ENCODE results near the gene HTR5A.
"Not testable (repeated sequence)": the region's sequence is repeated elsewhere in the genome, so short reads cannot be mapped to it uniquely, and the experiment has no call there.

The HTR5A gene
- total RNA-seq = 0 to 2.0 (median 0) reads per million in 17 experiments

- DNase-seq = peak; percentile 85 to 95 (median 90)
Measured at GRCh38 chr7:155069992-155070751, at the start of gene HTR5A. HTR5A (plus strand) TSS chr7:155070324; CDS start chr7:155070900, 576 bp downstream.

- DNase-seq = no peak
Measured at GRCh38 chr7:155020996-155021395, 49.1 kb upstream of the HTR5A start.

GRCh38 chr7:155021699-155022145 lies 48.4 kb upstream of the HTR5A start:
- DNase-seq = peak in 1 of 4 experiments; percentile 3

- DNase-seq = no peak
Measured at GRCh38 chr7:155027879-155028278, 42.2 kb upstream of the HTR5A start.

GRCh38 chr7:155032978-155033377 lies 37.1 kb upstream of the HTR5A start:
- no peak for DNase-seq

GRCh38 chr7:155034495-155034894 lies 35.6 kb upstream of the HTR5A start:
- not testable (repeated sequence) for DNase-seq

- DNase-seq = no peak
Measured at GRCh38 chr7:155038335-155038734, 31.8 kb upstream of the HTR5A start.

GRCh38 chr7:155043756-155044155 lies 26.4 kb upstream of the HTR5A start:
- no peak for DNase-seq

- no peak for DNase-seq
Measured at GRCh38 chr7:155048006-155048405, 22.1 kb upstream of the HTR5A start.

GRCh38 chr7:155051355-155051754 lies 18.8 kb upstream of the HTR5A start:
- no peak for DNase-seq

- DNase-seq = no peak
Measured at GRCh38 chr7:155053002-155053401, 17.1 kb upstream of the HTR5A start.

- DNase-seq = no peak
Measured at GRCh38 chr7:155054761-155055160, 15.4 kb upstream of the HTR5A start.

GRCh38 chr7:155057076-155057475 lies 13.0 kb upstream of the HTR5A start:
- no peak for DNase-seq

- DNase-seq = no peak
Measured at GRCh38 chr7:155058896-155059295, 11.2 kb upstream of the HTR5A start.

- DNase-seq = no peak
Measured at GRCh38 chr7:155059703-155060102, 10.4 kb upstream of the HTR5A start.

- DNase-seq = no peak
Measured at GRCh38 chr7:155062411-155062810, 7.7 kb upstream of the HTR5A start.

GRCh38 chr7:155064186-155064585 lies 5.9 kb upstream of the HTR5A start:
- DNase-seq = no peak

- DNase-seq = no peak
Measured at GRCh38 chr7:155066417-155066950, 3.6 kb upstream of the HTR5A start.

GRCh38 chr7:155071121-155071651 lies 1.1 kb downstream of the HTR5A start:
- no peak for DNase-seq

GRCh38 chr7:155071916-155072571 lies 1.9 kb downstream of the HTR5A start:
- no peak for DNase-seq

GRCh38 chr7:155073922-155074321 lies 3.8 kb downstream of the HTR5A start:
- DNase-seq = no peak

GRCh38 chr7:155084021-155084420 lies 13.9 kb downstream of the HTR5A start:
- no peak for DNase-seq

- DNase-seq = no peak
Measured at GRCh38 chr7:155084969-155085368, 14.8 kb downstream of the HTR5A start.

GRCh38 chr7:155090684-155091083 lies 20.6 kb downstream of the HTR5A start:
- no peak for DNase-seq
